Subcutaneous adipose tissue (tissue), 4 donors: ENCODE results near the gene CCDC112. TPM values are rescaled to one million over a fixed set of nuclear protein-coding genes. Genes with fewer than 3 reads are reported as not detected.

Experiments
- total RNA-seq, 4 donors: library from RNA; depleted of rRNA; stranded (reverse); fragments of >200 nt; gene quantifications; one replicate each; pipeline ENCODE4 v1.1.0, GENCODE V29; 2016
- TF ChIP-seq, protein P1 (sequence below): fragments of 450-650 bp; IDR thresholded peaks from one replicate; pipeline ENCODE4 v1.5.1; 2016; ENCODE audit warnings: low read depth, mild to moderate bottlenecking, control low read depth, antibody characterized with exemption, moderate library complexity

CCDC112 gene
- total RNA-seq, 4 donors from 2014 or later = 5.1 to 16.7 (median 14.5) TPM

GRCh38 chr5:115336964-115337363 lies 40.5 kb upstream of the CCDC112 start:
- TF ChIP-seq, protein P1, sequence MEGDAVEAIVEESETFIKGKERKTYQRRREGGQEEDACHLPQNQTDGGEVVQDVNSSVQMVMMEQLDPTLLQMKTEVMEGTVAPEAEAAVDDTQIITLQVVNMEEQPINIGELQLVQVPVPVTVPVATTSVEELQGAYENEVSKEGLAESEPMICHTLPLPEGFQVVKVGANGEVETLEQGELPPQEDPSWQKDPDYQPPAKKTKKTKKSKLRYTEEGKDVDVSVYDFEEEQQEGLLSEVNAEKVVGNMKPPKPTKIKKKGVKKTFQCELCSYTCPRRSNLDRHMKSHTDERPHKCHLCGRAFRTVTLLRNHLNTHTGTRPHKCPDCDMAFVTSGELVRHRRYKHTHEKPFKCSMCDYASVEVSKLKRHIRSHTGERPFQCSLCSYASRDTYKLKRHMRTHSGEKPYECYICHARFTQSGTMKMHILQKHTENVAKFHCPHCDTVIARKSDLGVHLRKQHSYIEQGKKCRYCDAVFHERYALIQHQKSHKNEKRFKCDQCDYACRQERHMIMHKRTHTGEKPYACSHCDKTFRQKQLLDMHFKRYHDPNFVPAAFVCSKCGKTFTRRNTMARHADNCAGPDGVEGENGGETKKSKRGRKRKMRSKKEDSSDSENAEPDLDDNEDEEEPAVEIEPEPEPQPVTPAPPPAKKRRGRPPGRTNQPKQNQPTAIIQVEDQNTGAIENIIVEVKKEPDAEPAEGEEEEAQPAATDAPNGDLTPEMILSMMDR = no peak

- TF ChIP-seq, protein P1 = no peak
Observed at GRCh38 chr5:115336201-115336720, 39.8 kb upstream of the CCDC112 start.

DNA sequence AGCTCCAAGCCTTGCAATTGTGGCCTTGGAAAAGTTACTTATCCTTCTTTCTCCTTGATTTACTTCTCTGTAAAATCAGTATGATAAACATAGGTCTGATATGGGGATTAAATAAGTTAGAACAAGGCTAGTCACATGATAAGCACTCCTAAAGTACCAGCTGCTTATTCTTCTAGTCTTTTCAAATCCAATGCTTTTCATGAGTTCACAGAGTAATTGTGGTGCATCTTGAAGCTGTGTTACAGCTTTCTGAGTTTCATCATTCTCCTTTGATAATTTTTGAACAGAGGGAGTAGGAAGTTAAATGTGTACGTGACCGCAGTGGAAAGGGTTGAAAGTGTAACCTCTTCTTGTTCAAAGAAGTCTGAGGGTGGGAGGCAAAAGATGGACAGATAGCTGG lies 38.8 kb upstream of the CCDC112 start:
- TF ChIP-seq, protein P1 = no peak

- TF ChIP-seq, protein P1 = no peak
Observed at GRCh38 chr5:115333164-115333563, 36.7 kb upstream of the CCDC112 start.

- TF ChIP-seq, protein P1 = no peak
Observed at GRCh38 chr5:115330830-115331229, 34.4 kb upstream of the CCDC112 start.

GRCh38 chr5:115329475-115329874 lies 33.0 kb upstream of the CCDC112 start:
- TF ChIP-seq, protein P1 = no peak

GRCh38 chr5:115325296-115325959 lies 29.0 kb upstream of the CCDC112 start:
- TF ChIP-seq, protein P1 = no peak
